ENCODE results near the gene LPCAT3.
"Not testable (repeated sequence)": the region's sequence is repeated elsewhere in the genome, so short reads cannot be mapped to it uniquely, and the experiment has no call there.

Gene LPCAT3

GRCh38 chr12:7032990-7033389 is 14.7 kb upstream of the LPCAT3 start:
- H3K9me3 ChIP-seq (ENCODE audit: control insufficient read depth, low read length): no peaks in the 10 kb centered on the region
- H3K27me3 ChIP-seq (ENCODE audit: control insufficient read depth, insufficient read depth, low read length): no peaks in the 10 kb centered on the region
- H3K4me1 ChIP-seq (ENCODE audit: control insufficient read depth, insufficient read depth, low read length): peaks cover 14% of the 10 kb centered on the region
- H3K36me3 ChIP-seq (ENCODE audit: control insufficient read depth, insufficient read depth, low read length): no peaks in the 10 kb centered on the region
- H3K4me3 ChIP-seq (ENCODE audit: low read length): no peak overlapping the region
- no peak overlapping the region for H3K9ac ChIP-seq (ENCODE audit: low read length)

- peaks cover 9% of the 10 kb centered on the region for H3K4me1 ChIP-seq (ENCODE audit: control insufficient read depth, insufficient read depth, low read length)
These were observed 13.0 kb upstream of the LPCAT3 start for GRCh38 chr12:7031306-7031705.

GRCh38 chr12:7026854-7027253 is 8.6 kb upstream of the LPCAT3 start:
- H3K36me3 ChIP-seq (ENCODE audit: control insufficient read depth, insufficient read depth, low read length): no peaks in the 10 kb centered on the region
- H3K27me3 ChIP-seq (ENCODE audit: control insufficient read depth, insufficient read depth, low read length): no peaks in the 10 kb centered on the region
- H3K4me3 ChIP-seq (ENCODE audit: low read length): no peak overlapping the region
- H3K9me3 ChIP-seq (ENCODE audit: control insufficient read depth, low read length): no peaks in the 10 kb centered on the region
- no peak overlapping the region for H3K9ac ChIP-seq (ENCODE audit: low read length)
- no peaks in the 10 kb centered on the region for H3K4me1 ChIP-seq (ENCODE audit: control insufficient read depth, insufficient read depth, low read length)

More at GRCh38 chr12:7031306-7031705, 13.0 kb upstream of the LPCAT3 start:
- Histone ChIP-seq H3K4me3 (ENCODE audit: low read length) (no peak overlapping the region), H3K9me3 (ENCODE audit: control insufficient read depth, low read length) (no peaks in the 10 kb centered on the region), H3K36me3 (ENCODE audit: control insufficient read depth, insufficient read depth, low read length) (no peaks in the 10 kb centered on the region), H3K9ac (ENCODE audit: low read length) (no peak overlapping the region), H3K27me3 (ENCODE audit: control insufficient read depth, insufficient read depth, low read length) (no peaks in the 10 kb centered on the region)

- no peak overlapping the region for H3K9ac ChIP-seq (ENCODE audit: low read length)
- H3K36me3 ChIP-seq (ENCODE audit: control insufficient read depth, insufficient read depth, low read length): no peaks in the 10 kb centered on the region
- no peaks in the 10 kb centered on the region for H3K4me1 ChIP-seq (ENCODE audit: control insufficient read depth, insufficient read depth, low read length)
- no peaks in the 10 kb centered on the region for H3K27me3 ChIP-seq (ENCODE audit: control insufficient read depth, insufficient read depth, low read length)
- H3K9me3 ChIP-seq (ENCODE audit: control insufficient read depth, low read length): no peaks in the 10 kb centered on the region
- no peak overlapping the region for H3K4me3 ChIP-seq (ENCODE audit: low read length)
These were observed 4.8 kb upstream of the LPCAT3 start for GRCh38 chr12:7023114-7023513.

- Histone ChIP-seq H3K4me1 (ENCODE audit: control insufficient read depth, insufficient read depth, low read length) (peaks cover 5% of the 10 kb centered on the region), H3K9ac (ENCODE audit: low read length) (no peak overlapping the region), H3K4me3 (ENCODE audit: low read length) (no peak overlapping the region), H3K36me3 (ENCODE audit: control insufficient read depth, insufficient read depth, low read length) (no peaks in the 10 kb centered on the region), H3K27me3 (ENCODE audit: control insufficient read depth, insufficient read depth, low read length) (no peaks in the 10 kb centered on the region), H3K9me3 (ENCODE audit: control insufficient read depth, low read length) (no peaks in the 10 kb centered on the region)
These were observed 3.7 kb upstream of the LPCAT3 start for GRCh38 chr12:7021956-7022355.

GRCh38 chr12:7019043-7019569 is 830 bp upstream of the LPCAT3 start:
- Histone ChIP-seq H3K27me3 (ENCODE audit: control insufficient read depth, insufficient read depth, low read length) (no peaks in the 10 kb centered on the region), H3K4me3 (ENCODE audit: low read length) (peak overlapping the region; percentile 92), H3K9ac (ENCODE audit: low read length) (no peak overlapping the region), H3K36me3 (ENCODE audit: control insufficient read depth, insufficient read depth, low read length) (no peaks in the 10 kb centered on the region), H3K4me1 (ENCODE audit: control insufficient read depth, insufficient read depth, low read length) (peaks cover 19% of the 10 kb centered on the region), H3K9me3 (ENCODE audit: control insufficient read depth, low read length) (no peaks in the 10 kb centered on the region)

- Histone ChIP-seq H3K4me3 (ENCODE audit: low read length) (peak overlapping the region; percentile 92), H3K27me3 (ENCODE audit: control insufficient read depth, insufficient read depth, low read length) (no peaks in the 10 kb centered on the region), H3K36me3 (ENCODE audit: control insufficient read depth, insufficient read depth, low read length) (no peaks in the 10 kb centered on the region), H3K4me1 (ENCODE audit: control insufficient read depth, insufficient read depth, low read length) (peaks cover 29% of the 10 kb centered on the region), H3K9me3 (ENCODE audit: control insufficient read depth, low read length) (no peaks in the 10 kb centered on the region), H3K9ac (ENCODE audit: low read length) (peak overlapping the region; percentile 81)
These were observed 366 bp downstream of the LPCAT3 start for GRCh38 chr12:7017870-7018349.

GRCh38 chr12:7016958-7017571 is 1.2 kb downstream of the LPCAT3 start:
- H3K4me3 ChIP-seq (ENCODE audit: low read length): peak overlapping the region; percentile 92
- peak overlapping the region; percentile 81 for H3K9ac ChIP-seq (ENCODE audit: low read length)

GRCh38 chr12:7015555-7016370 is 2.5 kb downstream of the LPCAT3 start:
- Histone ChIP-seq H3K9ac (ENCODE audit: low read length) (no peak overlapping the region), H3K4me3 (ENCODE audit: low read length) (no peak overlapping the region), H3K9me3 (ENCODE audit: control insufficient read depth, low read length) (no peaks in the 10 kb centered on the region), H3K36me3 (ENCODE audit: control insufficient read depth, insufficient read depth, low read length) (no peaks in the 10 kb centered on the region), H3K4me1 (ENCODE audit: control insufficient read depth, insufficient read depth, low read length) (peaks cover 36% of the 10 kb centered on the region), H3K27me3 (ENCODE audit: control insufficient read depth, insufficient read depth, low read length) (no peaks in the 10 kb centered on the region)

More at GRCh38 chr12:7016958-7017571, 1.2 kb downstream of the LPCAT3 start:
- no peaks in the 10 kb centered on the region for H3K9me3 ChIP-seq (ENCODE audit: control insufficient read depth, low read length)
- H3K36me3 ChIP-seq (ENCODE audit: control insufficient read depth, insufficient read depth, low read length): no peaks in the 10 kb centered on the region
- no peaks in the 10 kb centered on the region for H3K27me3 ChIP-seq (ENCODE audit: control insufficient read depth, insufficient read depth, low read length)
- H3K4me1 ChIP-seq (ENCODE audit: control insufficient read depth, insufficient read depth, low read length): peaks cover 36% of the 10 kb centered on the region

- H3K9ac ChIP-seq (ENCODE audit: low read length): no peak overlapping the region
- no peaks in the 10 kb centered on the region for H3K36me3 ChIP-seq (ENCODE audit: control insufficient read depth, insufficient read depth, low read length)
- H3K4me1 ChIP-seq (ENCODE audit: control insufficient read depth, insufficient read depth, low read length): peaks cover 42% of the 10 kb centered on the region
- no peak overlapping the region for H3K4me3 ChIP-seq (ENCODE audit: low read length)
- H3K27me3 ChIP-seq (ENCODE audit: control insufficient read depth, insufficient read depth, low read length): no peaks in the 10 kb centered on the region
- no peaks in the 10 kb centered on the region for H3K9me3 ChIP-seq (ENCODE audit: control insufficient read depth, low read length)
These were observed 5.2 kb downstream of the LPCAT3 start for GRCh38 chr12:7013101-7013500.

- no peak overlapping the region for H3K9ac ChIP-seq (ENCODE audit: low read length)
- no peaks in the 10 kb centered on the region for H3K27me3 ChIP-seq (ENCODE audit: control insufficient read depth, insufficient read depth, low read length)
- H3K9me3 ChIP-seq (ENCODE audit: control insufficient read depth, low read length): no peaks in the 10 kb centered on the region
- no peak overlapping the region for H3K4me3 ChIP-seq (ENCODE audit: low read length)
- H3K4me1 ChIP-seq (ENCODE audit: control insufficient read depth, insufficient read depth, low read length): peaks cover 39% of the 10 kb centered on the region
- H3K36me3 ChIP-seq (ENCODE audit: control insufficient read depth, insufficient read depth, low read length): no peaks in the 10 kb centered on the region
These were observed 6.2 kb downstream of the LPCAT3 start for GRCh38 chr12:7012024-7012607.

GRCh38 chr12:7011398-7011797 is 6.9 kb downstream of the LPCAT3 start:
- peaks cover 32% of the 10 kb centered on the region for H3K4me1 ChIP-seq (ENCODE audit: control insufficient read depth, insufficient read depth, low read length)
- H3K27me3 ChIP-seq (ENCODE audit: control insufficient read depth, insufficient read depth, low read length); H3K4me3 ChIP-seq (ENCODE audit: low read length); H3K9ac ChIP-seq (ENCODE audit: low read length); H3K9me3 ChIP-seq (ENCODE audit: control insufficient read depth, low read length); H3K36me3 ChIP-seq (ENCODE audit: control insufficient read depth, insufficient read depth, low read length): not testable (repeated sequence)

All from mucosa of stomach (tissue), 1 donor.